Occipital lobe (tissue), 2 donors: ENCODE measurements around the gene MAPK6. TPM values are rescaled to one million over a fixed set of nuclear protein-coding genes. Genes with fewer than 3 reads are reported as not detected.
A peak's percentile ranks its signal among the peaks of the same experiment; 100 is the strongest.

ENCODE experiments used
- DNase-seq: peaks from one replicate; lab custom pipeline; 2025; lab: John Stamatoyannopoulos, UW
- total RNA-seq: library from RNA; depleted of rRNA; stranded (reverse); fragments of >200 nt; gene quantifications from one replicate; pipeline ENCODE4 v1.2.3, GENCODE V29; 2014

The MAPK6 gene
- total RNA-seq, 1 donor from 2014 or later = 98.3 TPM

DNA sequence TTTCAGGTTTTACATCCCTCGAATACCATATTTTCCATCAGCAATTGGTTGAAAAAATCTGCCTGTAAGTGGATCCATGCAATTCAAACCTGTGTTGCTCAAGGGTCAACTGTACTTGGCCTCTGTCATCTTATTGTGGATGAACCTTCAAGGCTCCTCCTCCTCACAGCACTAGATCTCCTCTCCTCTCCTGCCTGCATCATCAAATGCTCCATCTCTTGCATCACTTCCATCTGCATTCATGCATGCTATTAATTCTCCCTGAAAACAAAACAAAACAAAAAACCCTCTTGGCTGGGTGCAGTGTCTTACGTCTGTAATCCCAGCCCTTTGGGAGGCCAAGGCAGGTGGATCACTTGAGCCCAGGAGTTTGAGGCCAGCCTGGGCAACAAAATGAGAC, 83.4 kb downstream of the MAPK6 start:
- no peak for DNase-seq

GRCh38 chr15:52103217-52104207, 84.5 kb downstream of the MAPK6 start:
- peak; percentile 60 for DNase-seq

DNA sequence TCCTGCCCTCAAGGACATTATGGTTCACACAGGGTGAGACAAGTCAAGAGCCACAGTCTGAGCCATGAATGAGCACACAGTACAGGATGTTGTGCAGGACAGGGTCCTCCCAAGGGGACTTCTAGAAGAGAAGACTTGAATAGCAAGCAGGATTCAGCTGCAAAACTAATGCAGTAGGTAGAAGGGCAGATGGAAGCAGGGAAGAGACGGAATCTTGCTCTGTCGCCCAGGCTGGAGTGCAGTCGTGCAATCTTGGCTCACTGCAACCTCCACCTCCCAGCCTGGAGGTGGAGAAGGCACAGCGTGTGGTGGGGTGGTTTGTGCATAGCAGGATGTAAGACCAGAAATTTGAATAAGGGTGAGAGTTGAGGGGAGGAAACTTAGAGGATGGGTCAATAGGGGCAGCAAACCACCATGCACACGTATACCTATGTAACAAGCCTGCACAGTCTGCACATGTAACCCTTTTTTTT, 85.5 kb downstream of the MAPK6 start:
- no peak for DNase-seq

- no peak for DNase-seq
These were observed 86.8 kb downstream of the MAPK6 start for GRCh38 chr15:52105846-52106245.

DNA sequence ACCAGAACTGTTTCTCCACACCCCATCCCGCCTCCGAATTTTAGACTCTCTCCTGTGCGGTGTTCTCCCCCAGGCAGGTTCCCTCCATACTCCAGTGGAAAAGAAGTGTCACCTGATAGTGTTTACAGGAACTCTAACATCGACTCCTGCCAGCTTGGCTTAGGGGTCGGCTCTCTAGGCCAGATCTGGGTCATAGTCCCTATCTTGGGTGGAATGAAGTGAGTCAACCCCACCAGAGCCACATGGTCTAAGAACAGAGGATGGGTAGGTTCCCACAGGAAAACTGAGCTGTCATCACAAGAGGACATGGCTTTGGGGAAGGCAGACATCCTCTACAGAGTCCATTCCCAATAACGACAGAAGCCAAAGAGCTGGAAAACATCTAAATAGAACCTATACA, 87.6 kb downstream of the MAPK6 start:
- DNase-seq = no peak

GRCh38 chr15:52107238-52107637, 88.2 kb downstream of the MAPK6 start:
- DNase-seq = no peak

DNA sequence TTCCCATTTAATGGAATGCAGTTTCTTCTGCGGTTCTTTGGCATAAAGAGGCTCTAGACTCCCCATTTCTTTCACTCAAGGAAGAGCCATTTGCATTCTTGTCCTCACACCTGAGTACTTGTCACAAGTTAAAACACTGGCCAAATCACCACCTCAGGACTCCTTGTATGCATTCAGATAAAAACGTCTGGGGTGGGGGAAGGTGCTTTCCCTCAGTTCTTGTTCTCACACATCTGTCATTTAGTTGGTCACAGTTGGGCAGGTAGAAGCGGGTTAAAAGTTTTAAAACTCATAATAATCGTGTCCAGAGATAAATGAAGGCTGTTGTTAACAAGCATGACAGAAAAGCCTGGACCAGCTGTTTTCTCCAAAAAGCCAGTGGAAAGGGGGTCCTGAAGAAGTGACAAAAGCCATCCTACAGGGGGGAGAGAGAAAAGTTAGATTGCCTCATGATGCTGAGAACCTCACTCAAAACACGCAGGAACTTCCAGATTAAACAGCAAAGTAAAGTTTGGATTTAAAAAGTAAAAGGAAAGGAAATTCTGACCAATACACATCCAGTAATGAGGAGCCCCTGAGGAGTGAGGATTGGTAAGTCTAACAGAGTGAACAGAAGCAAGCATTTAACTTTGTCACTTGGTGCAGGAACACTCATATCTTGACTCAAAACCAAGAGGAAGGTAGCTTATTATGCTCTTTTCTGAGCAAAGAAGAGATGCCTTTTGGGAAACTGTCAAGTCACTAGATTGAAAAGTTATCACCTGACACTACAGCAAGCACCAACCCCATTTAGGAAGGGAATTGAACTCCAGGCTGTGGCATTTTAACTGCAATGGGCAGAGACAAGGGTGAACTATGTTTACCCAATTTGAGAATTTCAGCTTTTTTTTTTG, 90.8 kb downstream of the MAPK6 start:
- no peak for DNase-seq

DNA sequence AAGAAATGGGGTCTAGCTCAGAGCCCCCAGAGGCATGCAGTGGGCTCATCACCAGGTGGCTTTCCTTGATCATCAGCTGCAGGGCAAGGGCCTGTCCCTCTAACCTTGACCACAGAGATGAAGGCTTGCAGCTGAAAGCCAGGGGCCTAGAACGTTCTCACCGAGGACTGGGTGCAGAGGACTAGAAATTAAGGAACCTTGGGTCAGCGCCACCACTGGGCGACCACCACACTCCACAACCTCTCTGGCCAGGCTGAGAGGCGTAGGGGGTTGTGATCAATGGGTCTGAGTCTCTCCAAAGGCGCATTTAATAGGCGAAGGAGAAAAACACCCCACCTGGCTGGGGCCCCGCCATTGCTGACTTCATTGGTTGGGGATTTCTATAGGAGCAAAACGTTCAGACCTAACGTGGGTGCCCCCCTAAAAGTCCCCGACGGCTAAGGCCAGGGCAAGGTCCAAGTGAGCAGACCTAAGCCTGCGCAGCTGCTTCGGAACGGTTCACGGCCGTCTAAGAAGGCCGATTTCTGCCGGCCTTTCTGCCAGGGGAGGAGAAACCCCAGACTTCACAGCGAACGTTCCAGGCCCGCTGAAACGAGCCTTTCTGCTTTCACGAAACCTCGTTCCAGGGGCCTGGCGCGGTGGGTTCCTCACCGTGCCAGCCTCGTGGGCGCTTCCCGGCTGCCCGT, 92.6 kb downstream of the MAPK6 start:
- DNase-seq = no peak

GRCh38 chr15:52112203-52112750, 93.3 kb downstream of the MAPK6 start:
- no peak for DNase-seq

DNA sequence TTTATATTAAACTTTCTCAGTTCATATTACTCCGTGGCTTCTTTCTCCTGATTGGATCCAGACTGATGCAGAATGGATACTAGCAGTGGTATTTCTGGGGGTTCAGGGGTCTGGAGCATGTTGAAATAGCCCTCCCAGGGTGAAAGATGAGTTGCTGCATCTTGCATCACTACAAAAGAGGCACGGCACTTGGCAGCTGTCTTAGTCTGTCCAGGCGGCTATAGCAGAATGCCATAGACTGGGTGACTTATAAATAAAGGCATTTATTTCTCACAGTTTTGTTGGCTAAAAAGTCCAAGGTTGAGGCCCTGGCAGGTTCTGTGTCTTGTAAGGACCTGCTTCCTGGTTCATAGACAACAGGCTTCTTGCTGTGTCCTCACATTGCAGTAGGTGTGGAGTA, 94.2 kb downstream of the MAPK6 start:
- DNase-seq = no peak

DNA sequence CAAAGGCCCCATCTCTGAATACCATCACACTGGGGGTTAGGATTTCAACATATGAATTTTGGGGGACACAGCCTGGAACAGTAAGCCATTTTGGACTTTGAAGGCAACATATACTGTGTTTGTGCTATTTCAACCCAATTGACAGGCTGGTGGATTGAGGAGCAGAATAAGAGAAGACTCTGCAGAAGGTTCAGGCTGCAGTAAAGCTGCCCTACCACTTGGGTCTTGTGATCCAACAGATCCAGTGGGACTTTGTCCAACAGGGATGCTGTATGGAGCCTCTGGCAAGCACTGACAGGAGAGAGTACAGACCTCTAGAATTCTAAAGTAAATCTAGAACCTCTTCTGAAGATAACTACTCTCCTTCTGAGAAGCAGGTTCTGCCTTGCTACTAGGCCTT, 94.7 kb downstream of the MAPK6 start:
- DNase-seq = no peak

DNA sequence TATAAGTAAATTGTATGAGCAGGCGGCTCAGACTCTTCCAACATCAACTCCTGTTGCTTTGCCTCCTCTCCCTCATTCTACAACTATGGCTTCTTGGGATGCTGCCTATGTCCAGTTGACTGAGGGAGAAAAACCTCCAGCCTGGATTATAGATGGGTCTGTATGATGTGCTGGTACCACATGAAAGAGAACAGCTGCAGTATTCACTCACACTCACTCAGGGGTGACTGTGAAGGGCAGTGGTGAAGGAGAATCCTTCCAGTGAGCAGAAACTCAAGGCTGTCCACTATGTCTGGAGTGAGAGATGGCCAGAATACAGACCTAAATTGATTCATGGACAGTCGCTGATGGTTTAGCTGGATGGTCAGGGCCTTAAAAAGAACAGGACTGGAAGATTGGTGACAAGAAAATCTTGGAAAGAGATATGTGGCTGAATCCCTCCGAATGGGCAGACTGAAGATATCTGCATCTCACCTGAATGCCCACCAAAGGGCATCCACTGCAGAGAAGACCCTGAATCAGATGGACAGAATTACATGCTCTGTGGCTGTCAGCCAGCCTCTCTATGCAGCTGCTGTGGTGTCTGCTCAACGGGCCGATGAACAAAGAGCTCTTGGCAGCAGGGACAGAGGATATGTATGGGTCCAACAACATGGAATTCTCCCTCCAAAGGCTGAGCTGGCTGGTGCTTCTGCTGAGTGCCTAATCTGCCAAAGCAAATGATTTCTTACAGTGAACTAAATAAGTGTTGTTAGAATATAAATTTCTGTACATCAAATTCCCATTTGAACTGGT, 95.4 kb downstream of the MAPK6 start:
- peak; percentile 35 for DNase-seq

DNA sequence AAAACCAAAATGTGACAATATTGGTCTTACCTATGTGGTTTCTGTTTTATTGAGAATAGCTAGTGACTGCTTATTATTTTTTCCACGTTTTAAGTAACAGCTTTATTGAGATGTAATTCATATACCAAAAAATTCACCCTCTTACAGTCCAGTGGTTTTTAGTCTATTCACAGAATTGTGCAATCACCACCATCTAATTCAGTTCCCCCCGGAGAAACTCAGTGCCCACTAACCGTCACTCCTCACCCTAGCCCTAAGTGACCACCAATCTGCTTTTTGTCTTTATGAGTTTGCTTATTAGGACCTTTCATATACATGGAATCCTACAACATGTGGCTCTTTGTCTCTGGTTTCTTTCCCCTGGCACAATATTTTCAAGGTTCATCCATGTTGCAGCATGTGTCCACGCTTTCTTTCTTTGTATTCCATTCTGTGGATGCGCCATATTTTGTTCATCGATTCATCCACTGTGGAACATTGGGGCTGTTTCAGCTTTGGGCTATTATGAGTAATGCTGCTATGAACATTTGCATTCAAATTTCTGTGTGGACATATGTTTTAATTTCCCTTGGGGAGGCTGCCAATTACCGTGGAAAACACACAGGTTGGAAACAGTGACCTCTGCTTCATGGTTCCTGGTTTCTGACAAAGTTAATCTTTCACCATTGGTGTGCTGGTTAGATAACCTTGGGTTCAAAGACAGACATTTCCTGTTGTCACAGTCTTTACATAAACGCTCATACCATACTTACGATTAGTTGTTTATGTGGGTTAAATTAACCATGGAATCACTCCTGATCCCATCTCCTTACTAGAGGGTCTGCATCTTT, 96.8 kb downstream of the MAPK6 start:
- DNase-seq = no peak

Other genes with a start within 250 kb of the MAPK6 start
- gene TMOD3, start 189.6 kb upstream of the MAPK6 start, total RNA-seq = 81.7 TPM
- 42.1 TPM for gene LEO1, start 47.4 kb upstream of the MAPK6 start, total RNA-seq
- gene BCL2L10, start 93.6 kb downstream of the MAPK6 start, total RNA-seq = 0.31 TPM
- 50.2 TPM for gene GNB5, start 172.2 kb downstream of the MAPK6 start, total RNA-seq